GM18508 (cell line): ENCODE measurements around the gene C13orf46.

Source experiments
- ATAC-seq: cut with Tn5 transposase; IDR thresholded peaks from one replicate; pipeline ENCODE4 v1.9.1; 2021; ENCODE audit warnings: moderate number of reproducible peaks; ENCODE audit not compliant: insufficient read depth, unreplicated experiment

C13orf46 gene

DNA sequence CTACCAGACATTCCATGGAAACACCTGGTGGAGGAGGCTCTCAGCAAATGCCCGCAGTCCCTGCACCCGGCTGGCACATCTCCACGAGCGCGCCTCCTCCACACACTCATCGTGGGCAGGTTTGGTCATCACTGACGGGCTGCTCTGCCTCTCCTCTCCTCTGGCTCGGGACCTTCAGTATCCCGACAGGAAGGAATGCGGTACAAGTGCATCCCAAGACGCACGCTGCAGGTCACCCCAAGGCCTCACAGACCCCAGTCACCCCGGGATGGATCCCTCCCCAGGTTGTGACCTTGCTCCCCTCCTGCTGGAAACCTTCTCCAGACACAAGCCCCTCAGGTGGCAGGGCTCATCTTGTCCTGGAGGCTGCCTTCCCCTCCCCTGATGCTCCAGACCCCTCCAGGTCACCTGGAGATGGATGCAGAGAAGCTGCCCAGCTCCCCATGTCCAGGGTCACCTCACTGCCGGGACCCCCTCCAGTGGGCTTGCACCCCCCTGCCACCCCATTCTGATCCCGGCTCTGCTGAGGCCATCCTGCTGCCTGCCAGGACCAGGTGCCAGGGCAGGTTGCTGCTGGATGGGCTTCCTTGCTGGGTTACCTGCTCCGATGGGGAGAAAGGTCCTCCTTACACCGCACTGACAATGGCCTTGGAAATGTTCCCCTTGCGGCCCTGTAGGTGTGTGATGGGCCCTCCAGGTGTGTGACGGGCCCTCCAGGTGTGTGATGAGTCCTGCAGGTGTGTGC is 29.9 kb downstream of the C13orf46 start:
- ATAC-seq, result no peak

DNA sequence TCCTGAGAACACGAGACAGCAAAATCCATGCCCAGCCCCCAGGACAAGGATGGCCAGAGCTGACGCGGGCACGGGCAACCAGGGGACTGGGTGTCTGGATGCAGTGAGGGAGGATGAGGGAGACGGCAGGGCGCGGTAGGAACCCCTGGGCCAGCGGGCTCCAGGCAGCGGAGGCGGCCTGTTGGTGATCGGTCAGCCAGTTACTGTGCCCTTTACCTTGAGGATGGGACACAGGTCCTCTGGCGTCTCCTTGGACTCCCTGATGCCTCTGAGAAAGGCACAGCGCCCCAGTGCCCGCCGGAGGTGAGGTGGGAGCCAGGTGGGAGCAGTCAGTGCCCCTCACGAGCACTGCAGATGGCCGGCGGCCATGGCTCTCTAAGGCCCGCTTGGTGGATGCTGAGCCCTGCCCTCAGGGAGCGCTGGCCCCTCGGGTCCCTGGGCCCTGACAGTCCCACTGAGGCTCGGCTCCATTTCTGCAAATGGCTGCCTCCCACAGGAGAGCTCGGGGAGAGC is 31.2 kb downstream of the C13orf46 start:
- no peak for ATAC-seq

DNA sequence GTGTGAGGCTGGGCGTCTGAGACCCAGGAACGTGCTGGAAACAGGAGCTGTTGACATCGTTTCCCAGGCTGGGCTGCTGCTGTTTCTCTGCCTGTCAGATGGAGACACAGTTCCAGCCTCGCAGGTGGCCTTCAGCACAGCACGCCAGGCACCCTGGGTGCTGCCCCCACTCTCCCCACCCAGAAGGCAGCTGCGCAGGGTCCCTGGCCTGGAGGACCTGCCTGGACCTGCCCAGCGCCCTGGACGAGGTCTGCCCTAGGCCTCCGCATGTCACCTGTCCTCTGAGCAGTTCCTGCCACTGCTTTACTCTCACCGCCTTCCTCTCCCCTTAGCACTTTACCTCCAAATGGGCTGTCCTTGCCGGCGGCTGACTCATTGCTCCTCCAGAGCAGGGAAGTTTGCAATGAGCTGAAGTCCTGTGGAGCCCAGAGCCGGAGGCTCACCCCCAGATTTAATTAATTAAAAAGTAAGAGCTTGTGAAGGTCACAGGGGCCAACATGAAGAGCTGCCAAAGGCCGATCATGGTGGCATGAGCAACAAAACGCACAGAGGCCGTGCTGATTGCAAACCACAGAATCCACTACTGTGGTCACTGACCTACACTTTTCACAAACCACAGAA is 32.2 kb downstream of the C13orf46 start:
- no peak for ATAC-seq

DNA sequence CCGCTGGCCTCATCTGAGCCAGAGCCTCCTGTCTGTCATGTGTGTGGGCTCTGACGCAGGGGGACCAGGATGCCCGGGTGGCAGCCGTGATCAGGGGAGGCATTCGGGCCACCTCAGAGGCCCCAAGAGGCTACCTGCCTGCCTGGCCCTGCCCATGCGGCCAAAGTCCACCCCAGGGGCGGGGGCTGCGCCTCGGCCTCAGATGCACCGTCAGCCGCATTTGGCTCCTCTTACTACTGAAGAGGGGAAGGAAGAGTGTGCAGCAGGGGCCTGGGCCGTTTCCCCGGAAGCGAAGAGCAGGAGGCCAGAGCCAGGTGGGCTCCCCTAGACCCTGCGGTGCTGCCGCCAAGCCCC is 34.0 kb downstream of the C13orf46 start:
- ATAC-seq, result no peak

DNA sequence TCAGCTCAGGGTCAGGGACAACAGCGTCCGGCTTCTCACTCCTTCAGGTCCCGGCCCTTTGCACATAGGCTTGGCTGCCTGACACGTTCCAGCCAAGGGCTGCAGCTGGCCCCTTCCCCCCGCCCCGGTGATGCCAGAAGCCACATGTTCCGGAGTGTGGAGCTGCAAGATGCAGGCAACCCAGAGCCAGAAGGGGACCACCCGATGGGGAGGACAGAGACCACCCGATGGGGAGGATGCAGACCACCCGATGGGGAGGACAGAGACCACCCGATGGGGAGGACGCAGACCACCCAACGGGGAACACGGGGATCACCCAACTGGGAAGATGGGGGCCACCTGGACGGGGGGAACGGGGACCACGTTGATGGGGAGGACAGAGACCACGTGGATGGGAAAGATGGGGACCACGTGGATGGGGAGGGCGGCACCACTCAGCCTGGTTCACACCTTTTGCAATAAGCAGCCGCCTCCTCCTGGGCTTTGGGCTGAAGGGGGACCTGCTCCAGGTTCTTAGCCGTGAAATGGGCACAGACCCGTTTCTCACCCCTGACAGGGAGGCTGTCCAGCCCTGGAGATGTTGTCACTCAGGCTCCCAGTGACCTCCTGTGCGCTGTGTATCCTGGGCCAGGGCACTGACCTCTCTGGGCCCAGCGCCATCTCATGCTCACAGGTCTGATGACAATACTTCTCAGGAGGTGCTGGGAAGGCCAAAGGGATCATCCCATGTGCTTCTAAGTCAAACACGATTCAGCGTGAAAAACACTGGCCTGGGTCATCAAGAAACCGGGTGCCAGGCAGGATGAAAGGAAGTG is 34.5 kb downstream of the C13orf46 start:
- no peak for ATAC-seq

DNA sequence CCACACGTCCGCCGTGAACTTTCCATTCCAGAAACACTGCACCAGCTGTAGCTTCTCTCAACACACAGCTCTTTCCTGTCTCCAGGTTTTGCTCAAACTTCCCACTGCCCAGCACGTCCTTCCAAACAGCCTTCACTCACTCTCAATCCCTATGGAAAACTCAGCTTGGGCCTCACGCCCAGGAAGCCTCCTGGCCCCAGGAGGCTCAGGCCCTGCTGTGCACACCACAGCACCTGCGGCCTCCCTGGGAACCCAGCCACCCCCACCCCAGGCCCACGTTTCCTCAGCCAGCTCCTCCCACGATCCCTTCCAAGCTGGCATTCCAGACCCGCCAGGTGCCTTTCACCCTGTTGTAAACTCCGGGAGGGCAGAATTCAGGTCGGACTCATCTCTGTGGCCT is 35.2 kb downstream of the C13orf46 start:
- no peak for ATAC-seq

DNA sequence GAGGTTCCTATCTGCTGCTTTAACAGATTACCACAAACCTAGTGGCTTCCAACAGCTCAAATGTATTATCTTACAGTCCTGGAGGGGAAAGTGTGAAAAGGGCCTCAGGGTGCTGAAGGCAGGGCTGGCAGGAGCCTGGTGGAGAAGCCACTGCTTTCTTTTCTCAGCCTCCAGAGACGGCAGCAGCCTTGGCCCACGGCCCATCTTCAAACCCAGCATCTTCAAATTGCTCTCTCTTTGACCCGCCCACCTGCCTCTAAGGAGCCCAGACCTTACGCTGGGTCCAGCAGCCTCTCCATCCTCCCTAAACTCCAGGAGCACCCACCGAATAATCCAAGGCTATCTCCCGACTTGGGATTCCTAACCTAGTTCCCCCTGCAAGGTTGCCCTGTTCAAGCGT is 35.6 kb downstream of the C13orf46 start:
- no peak for ATAC-seq

DNA sequence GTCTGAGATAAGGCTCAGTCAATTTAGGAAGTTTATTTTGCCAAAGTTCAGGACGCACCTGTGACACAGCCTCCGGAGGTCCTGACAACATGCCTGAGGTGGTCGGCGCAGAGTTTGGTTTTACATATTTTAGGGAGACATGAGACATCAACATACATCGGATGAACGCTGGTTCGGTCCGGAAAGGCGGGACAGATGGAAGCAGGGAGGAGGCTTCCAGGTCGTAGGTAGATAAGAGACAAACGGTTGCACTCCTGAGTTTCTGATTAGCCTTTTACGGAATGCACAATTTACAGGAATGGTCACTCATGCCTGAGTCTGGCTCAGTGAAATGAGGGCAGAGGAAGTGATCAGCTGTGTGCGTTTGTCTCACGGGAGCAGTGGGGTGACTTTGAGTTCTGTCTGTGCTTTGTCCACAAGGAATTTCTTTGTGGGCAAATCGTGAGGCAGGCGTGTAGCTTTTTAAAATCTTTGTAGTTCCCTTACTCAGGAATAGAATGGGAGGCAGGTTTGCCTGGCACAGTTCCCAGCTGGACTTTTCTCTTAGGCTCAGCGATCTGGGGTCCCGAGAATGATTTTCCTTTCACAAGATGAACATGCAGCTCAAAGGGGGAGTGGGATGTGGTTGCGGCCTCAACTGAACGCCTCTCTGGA is 36.2 kb downstream of the C13orf46 start:
- ATAC-seq, result no peak

DNA sequence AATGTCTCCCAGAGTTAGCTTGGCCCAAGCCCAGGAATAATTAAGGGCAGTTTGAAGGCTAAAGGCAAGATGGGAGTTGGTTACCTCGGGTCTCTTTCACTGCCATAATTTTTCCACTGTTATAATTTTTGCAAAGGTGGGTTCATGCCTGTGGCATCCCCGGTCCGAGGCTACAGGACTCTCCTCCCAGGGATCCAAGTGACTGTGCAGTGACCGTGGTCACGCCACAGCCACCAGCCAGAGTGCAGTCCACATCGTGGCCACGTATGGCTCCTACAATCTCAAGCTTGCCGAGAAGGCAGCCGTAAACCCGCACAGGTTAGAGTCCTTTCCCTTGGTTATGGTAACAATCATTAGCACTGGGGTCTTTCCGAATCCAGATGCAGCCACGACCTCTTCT is 36.8 kb downstream of the C13orf46 start:
- no peak for ATAC-seq

DNA sequence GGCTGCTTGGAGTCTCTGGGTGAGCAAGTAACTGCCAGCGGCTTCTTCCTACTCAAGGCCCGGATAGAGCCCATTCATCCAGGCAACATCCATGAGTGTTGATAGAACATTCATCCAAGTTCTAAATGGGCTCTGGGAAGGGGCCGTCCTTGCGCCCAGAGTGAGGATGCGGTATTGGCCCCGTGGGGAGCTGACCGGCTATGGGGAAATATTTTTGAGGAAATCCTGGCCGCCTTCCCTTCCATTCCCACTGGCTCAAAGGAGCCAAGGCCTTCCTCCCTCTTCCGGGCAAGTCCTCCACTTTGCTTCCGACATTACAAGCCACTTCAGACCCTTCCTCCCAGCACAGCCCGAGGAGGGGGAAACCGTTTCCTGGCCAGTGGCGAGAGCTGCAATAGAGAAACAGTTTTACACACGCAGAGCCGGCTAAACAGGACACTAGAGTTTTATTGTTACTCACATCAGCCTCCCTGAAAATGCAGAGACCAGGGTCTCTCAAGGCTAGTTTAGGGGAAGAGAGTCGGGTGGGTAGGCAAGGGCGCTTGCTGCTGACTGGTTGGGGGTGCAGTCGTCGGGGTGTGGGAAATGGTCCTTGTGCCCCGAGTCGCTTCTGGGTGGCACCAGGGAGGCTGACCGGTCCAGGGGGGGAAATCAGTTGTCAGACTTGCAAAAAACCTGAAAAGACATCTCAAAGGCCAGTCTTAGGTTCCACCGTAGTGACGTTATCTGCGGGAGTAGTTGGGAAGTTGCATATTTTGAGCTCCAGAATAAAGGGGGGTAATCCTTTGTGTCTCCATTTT is 37.5 kb downstream of the C13orf46 start:
- ATAC-seq, result no peak

DNA sequence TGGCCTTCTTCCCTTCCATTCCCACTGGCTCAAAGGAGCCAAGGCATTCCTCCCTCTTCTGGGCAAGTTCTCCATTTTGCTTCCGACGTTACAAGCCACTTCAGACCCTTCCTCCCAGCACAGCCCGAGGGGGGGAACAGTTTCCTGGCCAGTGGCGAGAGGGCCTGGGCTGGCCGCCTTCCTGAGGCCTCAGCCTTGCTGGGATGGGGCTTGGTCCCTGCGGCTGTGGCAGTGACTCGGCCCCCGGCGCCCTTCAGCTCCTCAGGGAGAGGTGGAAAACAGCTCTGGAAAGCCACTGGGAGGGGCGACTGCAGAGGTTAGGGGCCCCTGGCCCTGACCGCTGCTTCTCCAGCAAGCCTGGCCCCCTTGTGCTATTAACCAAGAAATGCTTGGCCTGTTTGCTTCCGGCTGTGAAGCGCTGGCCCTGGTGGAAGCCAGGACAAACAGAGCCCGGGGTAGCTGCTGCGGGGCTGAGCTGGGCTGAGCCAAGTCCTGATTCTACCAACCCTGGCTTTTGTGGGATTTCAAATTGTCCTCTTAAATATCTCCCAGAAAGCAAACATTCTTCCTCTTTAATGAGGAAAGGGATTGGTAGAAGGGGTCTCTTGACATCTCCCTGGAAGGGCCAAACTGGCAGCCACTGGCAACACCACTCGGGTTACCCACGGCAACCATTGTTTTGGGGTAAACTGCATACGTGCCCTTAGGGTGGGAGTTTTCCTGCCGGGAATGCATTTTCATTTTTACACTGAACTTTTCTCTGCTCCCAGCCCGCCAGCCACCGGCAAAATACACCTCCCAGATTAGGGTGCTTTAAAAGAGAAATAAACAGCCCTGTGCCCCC is 38.7 kb downstream of the C13orf46 start:
- no peak for ATAC-seq

DNA sequence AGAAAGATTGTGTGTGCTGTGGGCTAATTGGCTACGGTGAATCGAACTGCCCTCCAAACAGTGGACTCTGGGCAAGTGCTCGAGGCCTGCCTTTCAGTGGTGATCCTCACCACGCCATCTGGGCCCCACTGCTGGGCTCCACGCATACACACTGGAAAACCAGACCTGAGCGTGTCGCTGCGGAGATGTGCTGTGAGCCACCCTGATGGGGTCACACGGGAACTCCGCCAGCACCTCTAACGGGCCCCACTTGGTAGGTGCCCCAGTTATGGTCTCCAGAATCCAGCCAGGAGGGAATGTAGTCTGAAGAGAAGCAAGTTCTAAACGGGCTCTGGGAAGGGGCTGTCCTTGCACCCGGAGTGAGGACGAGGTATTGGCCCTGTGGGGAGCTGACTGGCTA is 39.3 kb downstream of the C13orf46 start:
- no peak for ATAC-seq

DNA sequence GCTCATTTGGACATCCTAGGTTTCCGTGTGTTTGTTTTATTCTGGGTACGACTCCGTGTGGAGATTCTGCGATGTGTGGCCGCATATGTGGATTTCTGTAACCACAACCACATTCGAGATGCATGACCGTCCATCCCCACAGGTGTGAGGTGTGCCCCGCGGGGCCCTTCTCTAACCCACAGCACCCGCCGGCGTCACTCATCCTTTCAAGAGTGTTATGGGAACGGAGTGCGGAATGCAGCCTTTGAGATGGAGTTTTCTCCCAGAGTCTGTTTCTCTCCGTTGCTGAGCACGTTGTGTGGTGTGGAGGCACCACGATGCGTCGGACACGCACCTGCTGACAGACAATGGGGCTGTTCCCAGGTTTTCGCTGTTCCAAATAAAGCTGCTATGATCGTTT is 40.0 kb downstream of the C13orf46 start:
- ATAC-seq, result no peak

DNA sequence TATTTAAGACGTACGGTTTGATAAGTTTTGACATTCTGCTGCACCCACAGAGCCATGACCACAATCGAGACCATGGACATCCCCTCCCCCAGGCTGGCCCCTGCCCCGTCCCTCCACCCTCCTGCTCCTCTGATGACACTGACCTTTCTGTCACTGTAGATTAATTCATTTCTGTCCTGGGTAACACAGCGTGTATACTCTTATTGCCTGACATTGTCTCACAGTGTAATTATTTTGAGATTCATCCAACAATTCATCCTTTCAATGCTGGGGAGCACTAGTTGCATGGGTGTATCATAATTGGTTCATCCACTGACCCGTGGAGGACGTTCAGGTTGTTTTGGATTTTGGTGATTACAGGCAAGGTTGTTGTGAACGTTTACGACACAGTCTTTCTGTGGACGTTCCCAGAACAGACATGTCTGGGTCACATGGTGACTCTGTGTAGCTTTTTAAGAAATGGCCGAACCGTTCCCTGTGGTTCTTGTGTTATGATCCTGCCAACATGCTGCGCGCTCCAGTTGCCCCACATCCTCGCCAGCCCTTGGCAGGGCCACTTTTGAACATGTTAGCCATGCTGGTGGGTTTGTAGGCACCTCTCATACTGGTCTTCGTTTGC is 41.9 kb downstream of the C13orf46 start:
- no peak for ATAC-seq

DNA sequence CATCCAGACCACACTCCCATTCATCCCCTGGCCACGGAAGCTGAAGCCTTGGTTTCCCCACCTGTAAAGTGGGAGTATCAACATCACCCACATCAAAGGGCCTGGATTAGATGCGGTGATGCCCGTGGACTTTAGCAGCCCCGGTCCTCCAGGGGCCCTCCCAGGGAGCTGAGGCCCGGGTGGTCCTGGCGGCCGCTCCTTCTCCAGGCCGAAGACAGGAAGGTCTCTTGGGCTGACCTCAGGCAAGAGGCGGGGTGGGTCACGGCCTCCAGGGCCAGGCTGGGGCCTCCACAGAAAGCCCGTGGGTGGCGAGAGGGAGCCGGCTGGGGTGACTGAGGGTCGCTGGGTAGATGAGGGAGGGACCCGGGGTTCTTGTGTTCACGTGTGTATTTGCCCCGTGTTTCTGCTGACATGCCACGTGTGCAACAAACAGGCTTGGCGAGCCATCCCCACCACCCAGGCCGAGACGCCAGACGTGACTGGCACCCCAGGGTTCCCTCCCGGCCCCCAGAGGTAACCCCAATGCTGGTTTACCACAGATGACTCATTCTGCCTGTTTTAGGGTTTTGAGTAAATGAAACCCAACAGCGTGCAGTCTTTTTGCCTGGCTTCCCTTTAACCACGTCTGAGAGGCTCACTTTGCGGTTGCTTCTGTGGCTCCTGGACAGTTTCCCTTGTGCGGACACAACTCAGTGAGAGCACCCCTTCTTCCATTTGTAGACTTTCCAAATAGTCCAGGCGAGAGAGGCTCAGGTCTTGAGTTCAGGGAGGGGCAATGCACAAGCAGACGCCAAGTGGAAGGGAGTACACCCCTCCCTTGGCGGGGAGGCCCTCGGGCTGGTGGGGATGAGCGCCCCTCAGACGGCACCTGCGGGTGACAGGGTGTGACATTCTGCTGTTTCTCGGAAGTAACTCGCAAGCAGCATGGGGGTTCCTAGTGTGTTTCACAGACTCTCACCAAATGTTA is 42.9 kb downstream of the C13orf46 start:
- ATAC-seq, result no peak

DNA sequence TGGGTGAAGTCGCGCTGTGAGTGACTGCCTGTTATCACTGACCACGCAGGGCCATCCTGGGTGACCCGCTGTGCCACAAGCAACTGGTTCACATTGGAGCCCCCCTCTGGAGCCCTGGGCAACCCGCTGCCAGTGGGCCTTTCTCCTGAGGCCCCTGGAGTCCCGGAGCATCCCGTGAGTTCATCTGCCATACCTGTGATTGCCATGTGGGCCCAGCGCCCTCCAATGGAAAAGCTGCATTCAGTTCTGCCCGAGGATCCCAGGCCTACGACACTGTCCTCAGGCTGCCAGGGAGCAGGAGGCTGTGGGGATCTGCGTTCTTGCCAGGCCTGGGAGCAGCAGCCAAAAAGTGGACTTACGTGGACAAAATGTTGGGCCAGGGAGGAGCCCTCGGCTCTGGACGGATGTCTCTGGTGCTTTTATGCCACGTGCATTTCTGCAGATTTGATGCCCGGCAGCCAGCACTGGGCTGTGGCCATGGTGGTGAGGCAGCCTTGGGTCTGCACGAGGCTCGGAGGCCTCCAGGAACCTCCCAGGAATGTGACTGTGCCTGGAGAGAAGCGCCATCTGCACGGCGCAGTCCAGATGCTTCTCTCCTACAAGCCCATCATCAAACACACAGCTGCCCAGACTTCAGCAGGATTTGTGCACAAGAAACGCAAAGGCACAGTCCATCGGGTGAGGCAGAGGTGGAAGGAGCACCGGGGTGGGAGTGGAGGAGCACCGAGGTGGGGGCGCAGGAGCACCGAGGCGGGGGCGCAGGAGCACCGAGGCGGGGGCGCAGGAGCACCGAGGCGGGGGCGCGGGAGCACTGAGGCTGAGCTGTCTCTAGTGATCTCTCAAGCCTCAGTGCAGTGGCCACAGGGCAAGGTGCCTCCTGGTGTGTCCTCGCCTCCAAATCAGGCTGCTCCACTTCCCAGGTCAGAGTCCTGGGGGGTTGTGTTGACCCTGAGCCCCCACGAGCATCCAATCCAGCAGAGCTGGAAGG is 44.0 kb downstream of the C13orf46 start:
- no peak for ATAC-seq
